Measurements from ENCODE around the gene GOLGB1.

- TF ChIP-seq EZH2phosphoT487 (IDR thresholded peaks at IDR 0.05; ENCODE audit: insufficient read depth, low read depth) (no peak), EZH2 (IDR thresholded peaks at IDR 0.05; ENCODE audit: insufficient read depth, poor library complexity, severe bottlenecking) (no peak)
Measured at GRCh38 chr3:121670676-121671075, 78.9 kb downstream of the GOLGB1 start.
